ENCODE results near the gene DNAJC5.

Gene DNAJC5
- long read RNA-seq, full-length matches to known transcripts, result 1 of 44 reads
- long read RNA-seq, partial matches to known transcripts, result 4 of 44 reads
- long read RNA-seq, other reads (novel, unspliced or antisense), result 39 of 44 reads

GRCh38 chr20:63894358-63895201 is at the start of gene DNAJC5:
Gene DNAJC5, plus strand, starts transcription at chr20:63895126. Its CDS starts 33,220 bp downstream, at chr20:63928346.
- peak within 1 kb of the TSS; percentile 86 for H3K27ac ChIP-seq (replicated peaks)
- TF ChIP-seq POLR2AphosphoS5 (IDR thresholded peaks at IDR 0.05; ENCODE audit: low read depth) (peak; percentile 30; the same call in 1 of the 2 replicates), REST (IDR thresholded peaks at IDR 0.05; ENCODE audit: insufficient replicate concordance, low read depth) (no peak)
- peak; percentile 88 to 93 for DNase-seq (ENCODE audit: low read depth in 1 of 2, low spot score in 1 of 2)

GRCh38 chr20:63846128-63846771 is 48.7 kb upstream of the DNAJC5 start:
- Histone ChIP-seq H3K27me3 (ENCODE audit: insufficient read depth, poor library complexity, severe bottlenecking) (peaks cover 7% of the 10 kb centered on the region), H3K27ac (replicated peaks) (no peak overlapping the region), H3K4me3 (replicated peaks; ENCODE audit: insufficient read depth, low read length) (no peak overlapping the region)
- DNase-seq (ENCODE audit: low read depth in 1 of 2, low spot score in 1 of 2), result no peak
- TF ChIP-seq SPI1 (IDR thresholded peaks at IDR 0.05; ENCODE audit: borderline replicate concordance, low read depth) (no peak), CTCF (IDR thresholded peaks at IDR 0.05; ENCODE audit: insufficient read depth, low read length) (no peak), POLR2AphosphoS5 (IDR thresholded peaks at IDR 0.05; ENCODE audit: low read depth) (no peak), REST (IDR thresholded peaks at IDR 0.05; ENCODE audit: insufficient replicate concordance, low read depth) (no peak), GABPA (IDR thresholded peaks at IDR 0.05; ENCODE audit: low read depth) (no peak)

More at GRCh38 chr20:63894358-63895201, at the start of gene DNAJC5:
- Histone ChIP-seq H3K27me3 (ENCODE audit: insufficient read depth, poor library complexity, severe bottlenecking) (no peaks in the 10 kb centered on the region), H3K4me3 (replicated peaks; ENCODE audit: insufficient read depth, low read length) (peak within 1 kb of the TSS; percentile 72)

- H3K27me3 ChIP-seq (ENCODE audit: insufficient read depth, poor library complexity, severe bottlenecking), result peaks cover 7% of the 10 kb centered on the region
- no peak overlapping the region for H3K4me3 ChIP-seq (replicated peaks; ENCODE audit: insufficient read depth, low read length)
- no peak overlapping the region for H3K27ac ChIP-seq (replicated peaks)
- TF ChIP-seq CTCF (IDR thresholded peaks at IDR 0.05; ENCODE audit: insufficient read depth, low read length), result no peak
- TF ChIP-seq SPI1 (IDR thresholded peaks at IDR 0.05; ENCODE audit: borderline replicate concordance, low read depth), result no peak
- TF ChIP-seq REST (IDR thresholded peaks at IDR 0.05; ENCODE audit: insufficient replicate concordance, low read depth), result no peak
- DNase-seq (ENCODE audit: low read depth in 1 of 2, low spot score in 1 of 2), result no peak
Observed at GRCh38 chr20:63846888-63847236, 48.1 kb upstream of the DNAJC5 start.
